ENCODE data around the gene GALK1.
"Not testable (repeated sequence)": the region's sequence is repeated elsewhere in the genome, so short reads cannot be mapped to it uniquely, and the experiment has no call there.

GALK1 gene

GRCh38 chr17:75784473-75785015, 19.6 kb upstream of the GALK1 start, which contains the start of gene UNK:
Gene UNK, plus strand, starts transcription at chr17:75784806. Its CDS starts 75 bp downstream, at chr17:75784881.
- DNase-seq, result peak; percentile 91 to 100 (median 98)

DNA sequence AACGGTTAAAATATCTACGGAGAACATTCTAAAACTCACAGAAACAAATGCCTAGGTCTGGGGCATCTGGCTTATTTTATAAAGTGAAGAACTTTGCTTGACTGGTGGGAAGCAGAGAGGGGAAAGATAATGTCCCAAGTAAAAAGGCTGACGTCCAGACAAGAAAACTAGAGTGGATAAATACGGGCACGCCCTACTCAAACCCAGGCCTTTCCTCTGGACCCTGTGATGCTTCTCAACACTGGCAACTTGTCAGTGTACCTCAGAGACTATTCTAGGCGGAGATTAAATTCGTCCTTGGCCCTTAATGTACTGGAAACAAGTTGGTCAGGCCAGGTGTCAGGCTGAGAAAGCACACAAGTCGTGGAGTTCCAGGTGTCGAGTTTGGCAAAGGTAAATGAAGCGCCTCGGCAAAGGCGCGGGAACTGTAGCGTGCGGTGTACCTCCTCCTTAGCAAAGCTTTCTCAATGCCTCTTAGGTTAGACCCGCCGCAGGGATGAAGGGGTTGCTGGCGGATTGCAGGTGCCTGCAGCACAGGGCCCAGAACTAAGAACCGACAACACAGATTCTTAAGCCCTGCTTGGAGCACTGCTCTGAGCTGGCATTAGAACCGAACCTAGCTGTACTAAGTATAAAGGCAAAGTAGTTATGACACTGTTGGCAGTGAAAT, 18.9 kb upstream of the GALK1 start:
- peak in 5 of 56 donors; percentile 39 to 71 (median 62) for DNase-seq

DNA sequence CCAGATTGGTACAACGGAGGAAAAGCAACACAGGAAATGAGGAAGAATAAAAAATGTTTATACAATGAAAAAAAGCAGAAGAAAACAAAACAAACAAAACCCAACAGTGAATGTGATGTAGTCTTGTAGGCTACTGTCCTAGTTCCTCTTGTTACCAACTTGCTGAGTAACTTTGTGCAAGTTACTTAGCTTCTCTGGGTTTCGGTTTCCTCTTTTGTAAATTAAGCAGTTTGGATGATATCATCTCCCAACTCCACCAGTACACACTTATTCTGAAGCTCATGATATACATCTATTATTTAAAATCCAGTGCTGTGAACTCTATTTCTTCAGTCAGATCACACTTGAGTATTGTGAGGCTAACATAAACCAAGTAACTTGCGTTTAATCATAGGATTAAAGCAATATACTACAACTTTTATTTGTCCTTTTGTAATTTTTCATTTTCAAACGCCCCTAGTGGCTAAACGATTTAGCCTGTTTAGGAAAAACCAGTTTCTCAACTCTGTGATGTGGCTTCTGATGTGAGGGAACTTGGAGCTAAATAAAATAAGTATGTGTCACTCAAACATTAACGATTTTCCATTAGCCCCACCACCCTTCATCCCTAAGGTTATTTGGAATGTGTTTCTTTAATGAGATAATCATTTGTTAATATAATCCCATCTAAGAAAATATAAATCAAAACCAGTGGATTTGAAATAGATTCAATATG, 18.2 kb upstream of the GALK1 start:
- no peak for DNase-seq

DNA sequence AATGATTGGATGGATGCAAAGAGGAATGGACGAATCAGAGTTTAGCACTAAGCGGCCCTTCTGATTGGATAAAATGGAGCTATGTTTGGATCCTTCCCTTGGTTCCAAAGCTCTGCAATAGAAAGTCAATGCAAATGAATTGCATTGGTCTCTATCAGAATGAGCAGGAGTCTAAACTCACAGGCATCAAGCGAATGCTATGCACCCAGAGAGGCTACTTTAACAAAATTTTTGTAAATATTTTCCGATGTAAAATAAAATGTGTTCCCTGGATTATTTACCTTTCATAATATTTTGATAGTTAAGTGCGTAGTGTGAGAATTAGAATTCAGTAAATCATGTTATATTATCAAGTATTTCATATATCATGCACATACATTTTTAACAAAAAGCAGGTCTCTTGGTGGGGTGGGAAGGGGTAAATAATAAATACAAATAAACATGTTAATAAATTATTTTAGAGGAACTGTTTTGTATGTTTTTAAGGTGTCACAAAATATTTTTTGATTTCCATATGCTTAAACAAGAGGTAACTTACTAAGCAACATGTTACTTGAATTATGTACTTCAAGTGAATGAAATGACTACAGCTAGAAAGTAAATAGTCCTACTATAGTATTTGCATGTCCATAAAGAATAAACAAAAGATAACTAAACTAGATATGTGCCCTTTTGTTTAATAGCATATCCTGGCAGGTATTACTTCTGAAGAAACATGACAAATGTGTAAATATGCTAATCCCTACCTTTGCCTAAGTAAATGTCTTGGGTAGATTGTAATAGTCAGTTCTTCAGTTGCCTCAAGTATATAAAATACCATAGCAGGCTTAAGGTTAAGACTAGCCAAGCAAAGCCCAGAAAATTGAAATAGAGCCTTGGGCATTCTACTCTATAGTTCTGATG, 15.2 kb upstream of the GALK1 start:
- no peak for DNase-seq

- DNase-seq, result peak; percentile 77 to 99 (median 96)
Measured at GRCh38 chr17:75779250-75779986, 14.4 kb upstream of the GALK1 start.

- peak in 1 of 56 donors; percentile 74 for DNase-seq
Measured at GRCh38 chr17:75778861-75779249, 13.9 kb upstream of the GALK1 start.

DNA sequence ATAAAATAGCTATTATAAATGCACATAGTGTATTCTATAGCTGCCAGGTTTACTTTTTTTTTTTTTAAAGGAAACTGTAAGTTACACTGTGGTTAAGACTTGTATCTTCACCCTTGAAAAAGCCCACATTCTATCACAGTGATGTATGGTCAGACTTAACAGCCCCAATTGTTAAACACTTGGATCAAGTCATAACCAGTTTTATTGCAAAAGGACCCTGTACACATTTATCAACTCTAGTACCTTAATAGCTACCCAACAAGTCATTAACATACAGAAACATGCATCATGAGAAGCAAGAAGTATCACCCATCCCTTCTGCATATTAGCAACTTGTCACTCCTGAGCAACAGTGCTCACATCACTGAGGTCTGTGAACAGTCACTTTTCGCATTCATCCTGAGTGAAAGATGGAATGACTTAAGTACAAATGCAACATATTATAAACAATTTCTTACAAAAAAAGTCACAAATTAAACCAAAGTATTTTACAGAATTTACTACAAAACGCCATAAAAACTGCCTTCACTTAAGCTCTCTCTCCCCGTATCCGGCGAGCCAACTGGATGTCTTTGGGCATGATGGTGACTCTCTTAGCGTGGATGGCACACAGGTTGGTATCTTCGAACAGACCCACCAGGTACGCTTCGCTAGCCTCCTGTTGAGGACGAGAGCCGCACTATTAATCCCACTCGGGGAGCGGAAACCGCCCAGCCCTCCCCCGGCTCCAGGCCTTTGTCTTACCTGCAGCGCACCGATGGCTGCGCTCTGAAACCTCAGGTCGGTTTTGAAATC, 13.3 kb upstream of the GALK1 start:
- DNase-seq, result not testable (repeated sequence)

GRCh38 chr17:75777296-75777922, 12.4 kb upstream of the GALK1 start:
- DNase-seq, result no peak

DNA sequence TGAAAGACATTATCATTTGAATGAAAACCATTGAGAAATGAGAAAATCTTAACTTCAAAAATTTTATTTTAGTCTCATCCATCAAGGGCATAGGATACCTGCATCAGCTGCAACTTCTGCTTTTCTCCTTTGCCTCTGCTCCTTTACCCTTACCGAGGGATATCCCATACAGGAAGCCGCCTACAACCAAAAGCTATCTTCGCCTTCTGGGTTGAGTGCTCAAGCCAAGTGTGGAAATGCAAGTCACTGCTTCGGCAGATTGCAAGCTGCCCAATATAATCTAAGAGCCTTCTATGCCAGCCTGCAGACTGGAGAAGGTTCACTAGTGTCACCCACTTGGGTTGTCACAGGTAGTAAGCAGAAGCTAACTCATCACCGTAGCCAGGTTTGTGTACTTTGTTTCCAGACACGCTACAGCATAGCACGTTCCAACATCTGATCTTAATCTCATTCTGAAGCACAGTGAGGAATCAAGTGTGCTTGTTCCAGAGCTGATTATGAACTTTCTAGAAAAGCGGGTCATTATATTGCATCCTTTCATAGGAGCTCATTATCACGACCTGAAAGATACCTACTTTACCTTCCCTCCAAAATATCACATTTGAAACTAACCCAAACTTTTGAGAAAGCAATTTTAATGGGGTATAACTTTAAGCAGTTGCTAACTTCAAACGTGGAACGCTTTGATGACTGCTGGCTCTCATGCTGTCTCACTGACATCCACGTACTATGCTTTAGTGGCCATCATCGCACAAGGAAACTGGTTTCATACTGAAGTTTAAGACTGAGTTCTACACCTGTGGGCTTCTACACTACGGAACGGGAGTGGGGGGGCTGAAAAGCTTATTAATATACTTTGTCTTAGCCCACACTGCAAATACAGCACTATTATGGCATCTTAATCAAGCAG, 11.6 kb upstream of the GALK1 start:
- no peak for DNase-seq

- DNase-seq, result no peak
Measured at GRCh38 chr17:75774991-75775668, 10.1 kb upstream of the GALK1 start.

- DNase-seq, result no peak
Measured at GRCh38 chr17:75774471-75774990, 9.5 kb upstream of the GALK1 start.

DNA sequence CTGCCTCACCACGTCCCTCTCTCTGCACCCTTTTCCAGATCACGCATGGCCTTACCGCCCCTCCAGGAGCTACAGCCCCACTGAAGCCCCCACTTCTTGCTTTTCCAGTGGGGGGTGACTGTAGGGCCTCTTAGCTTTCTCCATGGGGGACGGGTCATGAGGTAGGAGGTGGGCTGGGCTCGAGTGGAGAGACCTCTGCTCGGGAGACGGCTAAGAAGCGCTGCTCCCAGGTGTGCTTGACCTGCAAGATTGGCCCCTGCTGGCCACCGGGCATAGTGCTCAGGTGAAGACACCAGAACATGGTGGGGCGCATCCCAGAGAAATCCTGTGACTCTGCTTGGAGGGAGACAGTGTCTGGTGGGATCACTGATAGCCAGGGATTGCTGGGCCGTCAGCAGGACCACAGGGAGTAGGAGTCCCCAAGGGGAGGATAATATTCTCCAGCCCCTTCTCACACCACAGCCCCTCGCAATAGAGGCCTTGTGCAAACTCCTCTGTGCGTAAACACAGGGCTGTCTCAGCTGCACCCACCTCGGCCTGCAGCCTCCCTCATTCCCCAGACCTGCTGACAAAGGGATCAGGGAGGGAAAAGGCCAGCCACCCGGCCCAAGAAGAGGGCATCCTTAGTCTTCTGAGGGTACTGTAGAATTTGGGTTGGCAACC, 8.9 kb upstream of the GALK1 start:
- no peak for DNase-seq

DNA sequence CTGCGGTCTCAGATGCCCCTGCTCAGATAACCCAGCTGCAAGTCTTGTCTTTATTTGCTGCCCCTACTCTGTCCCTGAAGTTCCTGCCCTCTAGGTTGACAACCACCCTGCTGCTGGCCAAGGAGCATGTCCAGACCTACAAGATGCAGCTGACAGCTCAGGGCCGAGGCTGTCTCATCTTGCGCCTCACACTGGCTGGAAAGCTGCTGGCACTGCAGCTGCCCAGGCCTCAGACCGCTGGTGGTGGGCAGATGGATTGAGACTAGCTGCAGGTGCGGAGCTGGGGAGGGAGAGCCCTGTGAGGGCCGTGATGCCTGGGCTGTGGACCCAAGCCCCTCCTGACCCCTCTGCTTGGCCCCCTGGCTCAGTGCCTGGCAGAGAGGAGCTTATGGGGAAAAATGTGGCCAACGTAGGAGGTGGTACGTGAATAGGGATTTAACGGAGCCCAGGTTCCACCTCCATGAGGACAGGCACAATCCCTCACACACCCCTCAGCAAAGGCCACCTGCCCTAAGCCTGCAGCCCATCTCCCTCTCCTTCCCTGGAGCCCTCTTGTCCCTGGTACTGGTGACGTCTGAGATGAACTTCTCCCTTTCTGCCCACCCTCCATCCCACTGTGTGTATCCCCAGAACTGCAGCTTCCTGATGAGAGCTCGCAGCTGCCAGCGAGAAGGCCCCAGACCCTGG, 8.3 kb upstream of the GALK1 start:
- DNase-seq, result no peak

GRCh38 chr17:75771334-75772281, 6.6 kb upstream of the GALK1 start:
- DNase-seq, result no peak

GRCh38 chr17:75769536-75769935, 4.5 kb upstream of the GALK1 start:
- no peak for DNase-seq
